H1 (cell line): ENCODE results near the gene RGS14. TPM values are rescaled to one million over a fixed set of nuclear protein-coding genes. Genes with fewer than 3 reads are reported as not detected.

Experiments
- CTCF ChIA-PET: fragments of 300-600 bp; sonication (Branson Sonifier 250); formaldehyde crosslinking; loops from one replicate; lab custom pipeline; 2021; ENCODE audit not compliant: partially characterized antibody; lab: Charles Lee
- POLR2A ChIA-PET: fragments of 300-600 bp; sonication (Branson Sonifier 250); formaldehyde crosslinking; loops from one replicate; lab custom pipeline; 2021; ENCODE audit warnings: inconsistent platforms; ENCODE audit not compliant: partially characterized antibody; lab: Charles Lee
- DNase-seq, 2 experiments: peaks; one replicate each; pipeline versions ENCODE4 v3.0.0 to v3.0.0-alpha.2; 2010 to 2022; ENCODE audit warnings: low spot score in 2 of 2, low read depth in 1 of 2, mixed read lengths in 1 of 2
- FAIRE-seq: peaks from 2 replicates; lab custom pipeline; 2011; peaks lifted over from hg19 to GRCh38; lab: Jason Lieb, UNC
- H2AFZ ChIP-seq: 2 replicates; pipeline ENCODE4 v1.8.1; 2012; ENCODE audit warnings: low read length, inconsistent platforms
- H2AK5ac ChIP-seq: 2 replicates; pipeline ENCODE4 v1.6.1; 2013; ENCODE audit warnings: low read depth, low read length
- H2BK120ac ChIP-seq: replicated peaks from 2 replicates; pipeline ENCODE3; 2013; ENCODE audit warnings: low read depth, low read length, inconsistent platforms
- H2BK12ac ChIP-seq: 2 replicates; pipeline ENCODE4 v1.6.1; 2013; ENCODE audit warnings: low read depth, low read length
- H2BK15ac ChIP-seq: 2 replicates; pipeline ENCODE4 v1.6.1; 2013; ENCODE audit warnings: low read length
- H2BK20ac ChIP-seq: 2 replicates; pipeline ENCODE4 v1.6.1; 2013; ENCODE audit warnings: low read length
- H2BK5ac ChIP-seq: 2 replicates; pipeline ENCODE4 v1.6.1; 2013; ENCODE audit warnings: low read depth, low read length
- H3K14ac ChIP-seq: 2 replicates; pipeline ENCODE4 v1.6.1; 2013; ENCODE audit warnings: inconsistent platforms; ENCODE audit not compliant: insufficient read length
- H3K18ac ChIP-seq: 2 replicates; pipeline ENCODE4 v1.6.1; 2013; ENCODE audit warnings: low read length; ENCODE audit errors: extremely low read depth
- H3K23ac ChIP-seq: 2 replicates; pipeline ENCODE4 v1.6.1; 2013; ENCODE audit warnings: inconsistent platforms; ENCODE audit not compliant: insufficient read length
- H3K23me2 ChIP-seq: 2 replicates; pipeline ENCODE4 v1.6.1; 2013; ENCODE audit warnings: low read depth, low read length
- H3K27ac ChIP-seq: 2 replicates; pipeline ENCODE4 v1.6.1; 2011; ENCODE audit warnings: low read depth, low read length, inconsistent platforms
- H3K27me3 ChIP-seq, 4 experiments: replicated peaks in 1 of 4; 1 replicate in 1 of 4; 2 replicates in 3 of 4; pipeline versions ENCODE4 v1.6.1 to v1.8.1; 2011 to 2013; ENCODE audit warnings: low read length in 3 of 4, mild to moderate bottlenecking in 3 of 4, inconsistent platforms in 2 of 4, mixed read lengths in 2 of 4, moderate library complexity in 1 of 4; ENCODE audit not compliant: control insufficient read depth in 3 of 4, insufficient read depth in 3 of 4; ENCODE audit errors: extremely low read depth in 1 of 4
- H3K36me3 ChIP-seq, 4 experiments: 2 replicates each; pipeline versions ENCODE4 v1.6.1 to v1.8.1; 2011 to 2013; ENCODE audit warnings: mild to moderate bottlenecking in 4 of 4, low read length in 3 of 4, moderate library complexity in 2 of 4, control low read depth in 1 of 4, inconsistent platforms in 1 of 4; ENCODE audit not compliant: insufficient read depth in 4 of 4, control insufficient read depth in 2 of 4
- H3K4ac ChIP-seq: replicated peaks from 2 replicates; pipeline ENCODE3; 2013; ENCODE audit warnings: low read length, low read depth, mixed read lengths, inconsistent platforms; ENCODE audit not compliant: insufficient read length
- H3K4me1 ChIP-seq, 4 experiments: replicated peaks in 1 of 4; 1 replicate in 1 of 4; 2 replicates in 3 of 4; pipeline versions ENCODE4 v1.6.1 to v1.8.1; 2011 to 2013; ENCODE audit warnings: low read length in 3 of 4, inconsistent platforms in 2 of 4, mixed read lengths in 1 of 4; ENCODE audit not compliant: insufficient read depth in 4 of 4, control insufficient read depth in 3 of 4
- H3K4me2 ChIP-seq, 2 experiments: 2 replicates each; pipeline versions ENCODE4 v1.6.1 to v1.8.1; 2011 to 2013; ENCODE audit warnings: low read depth in 2 of 2, low read length in 2 of 2, control low read depth in 1 of 2, inconsistent platforms in 1 of 2, mild to moderate bottlenecking in 1 of 2; ENCODE audit not compliant: insufficient read depth in 1 of 2
- H3K4me3 ChIP-seq, 4 experiments: fragments of 200-600, 300-600 bp in 1 of 4; sonication (generic), shearing (Covaris generic), sonication (Bioruptor Twin) in 1 of 4; 2 replicates each; pipeline versions ENCODE4 v1.5.1 to v1.8.1; 2011 to 2016; ENCODE audit warnings: low read length in 4 of 4, low read depth in 3 of 4, control low read depth in 2 of 4, inconsistent platforms in 2 of 4, mild to moderate bottlenecking in 2 of 4, mixed read lengths in 1 of 4, moderate library complexity in 1 of 4; ENCODE audit not compliant: insufficient read depth in 2 of 4; ENCODE audit errors: extremely low read depth in 1 of 4
- H3K56ac ChIP-seq: replicated peaks from 2 replicates; pipeline ENCODE3; 2013; ENCODE audit warnings: low read depth, mild to moderate bottlenecking, mixed read lengths, low read length, inconsistent platforms; ENCODE audit not compliant: insufficient read length
- H3K79me1 ChIP-seq: 2 replicates; pipeline ENCODE4 v1.6.1; 2013; ENCODE audit warnings: low read depth, low read length, control low read depth
- H3K79me2 ChIP-seq, 2 experiments: 2 replicates each; pipeline versions ENCODE4 v1.6.1 to v1.8.1; 2012 to 2013; ENCODE audit warnings: low read length in 2 of 2, mild to moderate bottlenecking in 2 of 2, inconsistent platforms in 1 of 2; ENCODE audit not compliant: insufficient read depth in 2 of 2, control insufficient read depth in 1 of 2
- H3K9ac ChIP-seq, 4 experiments: replicated peaks in 1 of 4; 1 replicate in 1 of 4; 2 replicates in 3 of 4; pipeline versions ENCODE4 v1.6.1 to v1.8.1; 2011 to 2013; ENCODE audit warnings: low read depth in 3 of 4, low read length in 3 of 4, control low read depth in 2 of 4, mild to moderate bottlenecking in 2 of 4, moderate library complexity in 2 of 4, inconsistent platforms in 1 of 4; ENCODE audit errors: extremely low read depth in 1 of 4
- H3K9me3 ChIP-seq, 2 experiments: 2 replicates each; pipeline versions ENCODE4 v1.6.1 to v1.8.1; 2012 to 2013; ENCODE audit warnings: mild to moderate bottlenecking in 2 of 2, moderate library complexity in 2 of 2, control low read depth in 1 of 2, inconsistent platforms in 1 of 2, low read depth in 1 of 2, low read length in 1 of 2, mixed read lengths in 1 of 2; ENCODE audit not compliant: insufficient read depth in 2 of 2
- H4K20me1 ChIP-seq, 2 experiments: replicated peaks in 1 of 2; 2 replicates each; pipeline versions ENCODE3 to v1.8.1; 2011 to 2013; ENCODE audit warnings: inconsistent platforms in 2 of 2, low read length in 2 of 2, mild to moderate bottlenecking in 1 of 2; ENCODE audit not compliant: insufficient read depth in 2 of 2, control insufficient read depth in 1 of 2
- H4K5ac ChIP-seq: 2 replicates; pipeline ENCODE4 v1.6.1; 2013; ENCODE audit warnings: low read length, low read depth, mixed read lengths, inconsistent platforms; ENCODE audit not compliant: insufficient read length
- H4K8ac ChIP-seq: 2 replicates; pipeline ENCODE4 v1.8.0; 2013; ENCODE audit warnings: mild to moderate bottlenecking, moderate library complexity, low read length, inconsistent platforms; ENCODE audit not compliant: insufficient read depth; ENCODE audit errors: extremely low read depth
- H4K91ac ChIP-seq: replicated peaks from 2 replicates; pipeline ENCODE3; 2013; ENCODE audit warnings: low read length, mixed read lengths, inconsistent platforms; ENCODE audit not compliant: insufficient read length
- BCL11A ChIP-seq, 2 experiments: IDR thresholded peaks; one replicate each; pipeline ENCODE4 v1.6.1; 2011; ENCODE audit warnings: low read depth in 2 of 2, low read length in 2 of 2, mild to moderate bottlenecking in 2 of 2
- BRCA1 ChIP-seq: IDR thresholded peaks from 2 replicates; pipeline ENCODE4 v1.6.1; 2012; ENCODE audit warnings: low read depth, low read length, improper control_type of control experiment
- HDAC2 ChIP-seq, 2 experiments: fragments of 300-600 bp in 1 of 2; sonication (generic) in 1 of 2; IDR thresholded peaks; 2 replicates each; pipeline ENCODE4 v1.6.1; 2011 to 2012; ENCODE audit warnings: low read depth in 2 of 2, low read length in 2 of 2, mild to moderate bottlenecking in 2 of 2, moderate library complexity in 2 of 2, borderline replicate concordance in 1 of 2, inconsistent platforms in 1 of 2
- JUN ChIP-seq: IDR thresholded peaks from 2 replicates; pipeline ENCODE4 v1.6.1; 2011; ENCODE audit warnings: low read depth, mild to moderate bottlenecking, improper control_type of control experiment, low read length
- KDM4A ChIP-seq: IDR thresholded peaks from one replicate; pipeline ENCODE4 v1.7.1; 2012; ENCODE audit warnings: low read depth, mild to moderate bottlenecking, moderate library complexity, low read length, inconsistent platforms; ENCODE audit not compliant: severe bottlenecking
- RBBP5 ChIP-seq: IDR thresholded peaks from 2 replicates; pipeline ENCODE4 v1.7.1; 2012; ENCODE audit warnings: low read depth, mild to moderate bottlenecking, inconsistent platforms, low read length, moderate library complexity, borderline replicate concordance
- SP2 ChIP-seq: IDR thresholded peaks from 2 replicates; pipeline ENCODE4 v1.6.1; 2012; ENCODE audit warnings: mild to moderate bottlenecking, low read length, inconsistent platforms
- SP4 ChIP-seq: IDR thresholded peaks from 2 replicates; pipeline ENCODE4 v1.6.1; 2012; ENCODE audit warnings: low read length, inconsistent platforms
- TAF7 ChIP-seq: optimal IDR thresholded peaks from 2 replicates; pipeline ENCODE3; 2011; ENCODE audit warnings: low read depth, mild to moderate bottlenecking, inconsistent platforms, low read length, moderate library complexity, borderline replicate concordance
- TBP ChIP-seq: IDR thresholded peaks from 2 replicates; pipeline ENCODE4 v1.6.1; 2011; ENCODE audit warnings: low read depth, low read length, improper control_type of control experiment
- WGBS, 2 experiments: shearing (Covaris generic) in 1 of 2; methylation state at CpG; one replicate each; pipeline versions ENCODE4 v1.1.6 to v1.1.7; 2013 to 2015; ENCODE audit warnings: low lambda C conversion rate in 2 of 2, mixed read lengths in 2 of 2, inconsistent platforms in 1 of 2, low coverage in 1 of 2, missing lambda C conversion rate in 1 of 2; ENCODE audit not compliant: insufficient replicate concordance in 2 of 2, insufficient coverage in 1 of 2, insufficient read length in 1 of 2; ENCODE audit errors: extremely low coverage in 1 of 2, missing lambda C conversion rate in 1 of 2; 5-methylcytosine and 5-hydroxymethylcytosine counted together
- polyA plus RNA-seq, 7 experiments: library from polyadenylated mRNA; depleted of rRNA in 3 of 7; stranded (reverse) in 5 of 7; unstranded in 2 of 7; fragments of >200 nt in 5 of 7; fragments of 200-250 nt in 2 of 7; gene quantifications; 1 replicate in 5 of 7; 2 replicates in 1 of 7; 4 replicates in 1 of 7; pipeline versions ENCODE4 v1.2.1 to v1.2.3, GENCODE V29; 2011 to 2013; ENCODE audit warnings: missing spikeins in 2 of 7, mixed read lengths in 2 of 7
- total RNA-seq: library from RNA; stranded (reverse); fragmentation: NEBNext Ultra II Directional; extraction: Animal tissue kit (Norgen Biotek cat#: 25700); gene quantifications from 2 replicates; pipeline ENCODE4 v1.2.1, GENCODE V29; 2021

Gene RGS14
- total and polyA plus RNA-seq, 2 of the 8 experiments (the other 6 are each of a cell fraction or from before 2014, with no cell fraction given): 24.4 to 46.1 TPM

GRCh38 chr5:177371120-177372033 lies 13.7 kb downstream of the RGS14 start:
- H3K4me3 ChIP-seq: peak overlapping the region; percentile 23 to 63 (median 58); a peak in 7 of 8 replicates
- peaks cover 1 to 14% (median 12%) of the 10 kb centered on the region in 4 experiments; a peak in 4 of 7 replicates for H3K27me3 ChIP-seq
- H3K14ac ChIP-seq: no peak overlapping the region
- peak overlapping the region; percentile 85 for H3K18ac ChIP-seq
- no peaks in the 10 kb centered on the region for H3K9me3 ChIP-seq
- H4K8ac ChIP-seq: peak overlapping the region; percentile 11; the same call in 1 of the 2 replicates
- H4K5ac ChIP-seq: peak overlapping the region; percentile 84
- DNase-seq (no peak), FAIRE-seq (no peak)
- H2BK5ac ChIP-seq: 0 out of 2 replicates have a peak overlapping the region, but pooled peaks have one; percentile 18
- no peak overlapping the region for H2BK20ac ChIP-seq
- H3K9ac ChIP-seq: peak overlapping the region in 3 of 4 experiments; percentile 29 to 65 (median 39); a peak in 2 of 7 replicates
- H4K20me1 ChIP-seq: peaks cover 0 to 8% of the 10 kb centered on the region in 2 experiments
- no peaks in the 10 kb centered on the region for H3K79me2 ChIP-seq
- H3K23me2 ChIP-seq: peaks cover 17% of the 10 kb centered on the region; the same call in 1 of the 2 replicates
- H3K36me3 ChIP-seq: no peaks in the 10 kb centered on the region
- peak overlapping the region; percentile 53 to 79 for H3K4me2 ChIP-seq
- H2BK120ac ChIP-seq: no peak overlapping the region
- H2BK12ac ChIP-seq: no peak overlapping the region; the same call in 1 of the 2 replicates
- H3K23ac ChIP-seq: no peak overlapping the region
- POLR2A ChIA-PET: interaction anchor here (0.7 to 4.4 kb wide), 12 partner anchors 11 to 125 kb away, joined by 3 to 18 read pairs (median 6); partner anchors contain the start of genes GRK6, LMAN2, PDLIM7 and PRR7
- peak overlapping the region; percentile 18; the same call in 1 of the 2 replicates for H2BK15ac ChIP-seq
- H3K4me1 ChIP-seq: peaks cover 6 to 29% (median 24%) of the 10 kb centered on the region in 4 experiments
- CTCF ChIA-PET: interaction anchor here (0.8 to 16.9 kb wide), 18 partner anchors 7 to 131 kb away, joined by 3 to 363 read pairs (median 14); partner anchors contain the start of genes GRK6, LMAN2, MXD3 and PFN3
- no peak overlapping the region; the same call in 1 of the 2 replicates for H2AFZ ChIP-seq
- H3K56ac ChIP-seq: no peak overlapping the region
- H3K27ac ChIP-seq: no peak overlapping the region
- no peak overlapping the region for H2AK5ac ChIP-seq
- H4K91ac ChIP-seq: peak overlapping the region; percentile 61
- peak overlapping the region; percentile 57 for H3K4ac ChIP-seq
- 61% methylated on average over 20 of the region's 26 CpGs; no CpG with 5 or more reads in 1 of the 2 experiments for WGBS, 2 experiments
- peaks cover 7% of the 10 kb centered on the region; the same call in 1 of the 2 replicates for H3K79me1 ChIP-seq
- no peak for TF ChIP-seq BCL11A (IDR thresholded peaks at IDR 0.05; ENCODE audit: low read depth in 2 of 2, low read length in 2 of 2)
- no peak for TF ChIP-seq TBP
- TF ChIP-seq KDM4A: peak; percentile 36
- no peak for TF ChIP-seq JUN
- TF ChIP-seq TAF7: no peak
- TF ChIP-seq RBBP5: 0 out of 2 replicates have a peak, but pooled peaks have one; percentile 21
- no peak for TF ChIP-seq SP4
- no peak for TF ChIP-seq SP2
- no peak for TF ChIP-seq BRCA1
- TF ChIP-seq HDAC2 (IDR thresholded peaks at IDR 0.05; ENCODE audit: borderline replicate concordance in 1 of 2, low read depth in 2 of 2, low read length in 2 of 2): 0 out of 4 replicates have a peak, but pooled peaks of 1 of the 2 experiments have one; percentile 31
